Left cardiac atrium (tissue), 4 donors: Measurements from ENCODE around the gene VAV2. TPM values are rescaled to one million over a fixed set of nuclear protein-coding genes. Genes with fewer than 3 reads are reported as not detected.
A peak's percentile ranks its signal among the peaks of the same experiment; 100 is the strongest.
"Not testable (repeated sequence)": the region's sequence is repeated elsewhere in the genome, so short reads cannot be mapped to it uniquely, and the experiment has no call there.

Experiments used
- ATAC-seq, 2 donors: fragments of 200-7000 bp; cut with Tn5 transposase; one replicate each; pipeline ENCODE4 v1.9.1; 2020; ENCODE audit warnings: mild to moderate bottlenecking in 2 of 2, moderate library complexity in 2 of 2
- DNase-seq: peaks from one replicate; pipeline ENCODE4 v3.0.0-alpha.2; 2020
- intact Hi-C, 2 donors: fragments of 100-400 bp; cut with DNase I; formaldehyde crosslinking; loops; one replicate each; pipeline versions ENCODE4 v1.14.1 to v1.15.1; 2022 to 2023
- total RNA-seq, 2 donors: library from RNA; stranded (reverse); fragmentation: NEBNext Ultra II Directional; extraction: Animal tissue kit (Norgen Biotek cat#: 25700); gene quantifications; one replicate each; pipeline ENCODE4 v1.2.1, GENCODE V29; 2021
- donor health status: DM: no; HTN: yes; CAD: no.
- donor health status: DM: no; HTN: yes; CAD: no; lungs with severe emphysema.
- donor health status: DM: yes; HTN: yes; CAD: no.
- donor health status: Dilated cardiomyopathy.

VAV2 gene
- total RNA-seq, 2 donors from 2014 or later: 8.3 to 9.6 TPM

- ATAC-seq (no peak), DNase-seq (no peak)
- intact Hi-C loops: no loop called here
Measured at GRCh38 chr9:133914442-133915342, 77.4 kb downstream of the VAV2 start.

GRCh38 chr9:133913571-133914369, 78.4 kb downstream of the VAV2 start:
- no peak for DNase-seq
- ATAC-seq: no peak
- intact Hi-C loops: no loop called here

GRCh38 chr9:133910855-133911514, 81.1 kb downstream of the VAV2 start:
- intact Hi-C loops: no loop called here
- ATAC-seq (no peak), DNase-seq (no peak)

- no peak for DNase-seq
- ATAC-seq: peak in 1 of 2 donors; percentile 23
- intact Hi-C loops: no loop called here
Measured at GRCh38 chr9:133906932-133907910, 84.9 kb downstream of the VAV2 start.

GRCh38 chr9:133906218-133906617, 85.9 kb downstream of the VAV2 start:
- ATAC-seq (no peak), DNase-seq (no peak)
- intact Hi-C loops: no loop called here

GRCh38 chr9:133905493-133905892, 86.6 kb downstream of the VAV2 start:
- intact Hi-C loops: no loop called here
- no peak for DNase-seq
- ATAC-seq: no peak

GRCh38 chr9:133904346-133905090, 87.6 kb downstream of the VAV2 start:
- intact Hi-C loops: no loop called here
- no peak for DNase-seq
- no peak for ATAC-seq

GRCh38 chr9:133901184-133901835, 90.8 kb downstream of the VAV2 start:
- DNase-seq: no peak
- intact Hi-C loops: no loop called here
- ATAC-seq: no peak

- DNase-seq: no peak
- ATAC-seq: no peak
- intact Hi-C loops: no loop called here
Measured at GRCh38 chr9:133897675-133898074, 94.4 kb downstream of the VAV2 start.

GRCh38 chr9:133896007-133896406, 96.1 kb downstream of the VAV2 start:
- intact Hi-C loops, ATAC-seq, DNase-seq: not testable (repeated sequence)

- ATAC-seq: no peak
- no peak for DNase-seq
- intact Hi-C loops: no loop called here
Measured at GRCh38 chr9:133895335-133895734, 96.8 kb downstream of the VAV2 start.

- ATAC-seq (no peak), DNase-seq (no peak)
- intact Hi-C loops: no loop called here
Measured at GRCh38 chr9:133894377-133895321, 97.5 kb downstream of the VAV2 start.

- ATAC-seq (no peak), DNase-seq (no peak)
- intact Hi-C loops: no loop called here
Measured at GRCh38 chr9:133893191-133893994, 98.7 kb downstream of the VAV2 start.

- DNase-seq: no peak
- no peak for ATAC-seq
- intact Hi-C loops: no loop called here
Measured at GRCh38 chr9:133892193-133892920, 99.8 kb downstream of the VAV2 start.

- ATAC-seq (no peak), DNase-seq (no peak)
- intact Hi-C loops: no loop called here
Measured at GRCh38 chr9:133891741-133892140, 100.4 kb downstream of the VAV2 start.
